Skin of body (tissue), 2 donors: ENCODE measurements around the gene FTH1. TPM values are rescaled to one million over a fixed set of nuclear protein-coding genes. Genes with fewer than 3 reads are reported as not detected.
"Not testable (repeated sequence)": the region's sequence is repeated elsewhere in the genome, so short reads cannot be mapped to it uniquely, and the experiment has no call there.

ENCODE experiments used
- DNase-seq: peaks from one replicate; lab custom pipeline; 2025; lab: John Stamatoyannopoulos, UW
- total RNA-seq: library from RNA; depleted of rRNA; stranded (reverse); fragments of >200 nt; gene quantifications from one replicate; pipeline ENCODE4 v1.2.3, GENCODE V29; 2014

FTH1 gene
- 666 TPM for total RNA-seq

GRCh38 chr11:61967116-61967923 is at the start of gene FTH1:
TSS of gene FTH1 (minus strand) at chr11:61967634. CDS start at chr11:61967425, 209 bp downstream.
- DNase-seq = peak; percentile 84

DNA sequence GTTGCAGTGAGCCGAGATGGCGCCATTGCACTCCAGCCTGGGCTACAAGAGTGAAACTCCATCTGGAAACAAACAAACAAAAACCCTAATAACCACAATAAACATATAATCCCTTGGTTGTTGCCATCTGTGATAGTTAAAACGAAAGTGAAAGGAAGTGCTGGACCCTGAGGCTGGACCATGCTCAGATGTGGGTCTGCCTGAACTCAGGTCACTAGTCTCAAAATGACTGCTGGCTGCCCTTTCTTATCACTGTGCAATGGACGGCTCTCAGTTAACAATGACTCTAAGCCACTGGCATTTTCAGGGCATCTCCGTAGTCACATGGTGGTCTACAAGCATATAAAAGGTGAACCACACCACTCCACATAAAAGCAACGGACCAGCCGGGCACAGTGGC is 48.2 kb upstream of the FTH1 start:
- no peak for DNase-seq

DNA sequence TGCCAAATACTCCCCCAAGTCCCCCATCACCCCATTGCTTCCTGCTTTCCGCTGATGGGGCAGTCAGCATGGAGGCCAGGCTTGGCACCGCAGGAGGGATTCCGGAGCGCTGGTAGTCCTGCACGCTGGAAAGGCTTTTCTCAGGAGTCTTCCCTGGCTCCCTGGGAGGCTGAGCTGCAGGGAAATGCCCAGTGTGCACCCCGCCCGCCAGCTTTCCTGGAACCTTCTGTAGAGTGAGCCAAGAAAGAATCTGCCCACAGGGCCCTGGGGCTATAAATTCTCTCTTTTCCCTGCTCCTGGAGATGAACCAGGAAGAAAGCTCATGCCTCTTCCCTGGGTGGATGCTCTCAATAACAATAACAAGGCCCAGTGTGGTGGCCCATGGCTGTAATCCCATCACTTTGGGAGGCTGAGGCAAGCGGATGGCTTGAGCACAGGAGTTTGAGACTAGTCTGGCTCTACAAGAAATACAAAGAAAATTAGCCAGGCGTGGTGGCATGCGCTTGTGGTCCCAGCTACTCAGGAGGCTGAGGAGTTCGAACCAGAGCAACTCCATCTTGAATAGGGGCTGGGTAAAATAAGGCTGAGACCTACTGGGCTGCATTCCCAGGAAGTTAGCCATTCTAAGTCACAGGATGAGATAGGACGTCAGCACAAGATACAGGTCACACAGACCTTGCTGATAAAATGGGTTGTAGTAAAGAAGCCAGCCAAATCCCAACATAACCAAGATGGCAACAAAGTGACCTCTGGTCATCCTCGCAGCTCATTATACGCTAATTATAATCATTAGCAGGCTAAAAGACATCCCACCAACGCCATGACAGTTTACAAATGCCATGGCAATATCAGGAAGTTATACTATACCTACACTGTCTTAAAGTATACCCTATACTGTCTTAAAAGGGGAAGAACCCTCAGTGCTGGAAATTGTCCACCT is 46.4 kb upstream of the FTH1 start:
- no peak for DNase-seq

GRCh38 chr11:62012832-62013461 is 45.5 kb upstream of the FTH1 start:
- DNase-seq = no peak

GRCh38 chr11:62012451-62012831 is 45.0 kb upstream of the FTH1 start:
- DNase-seq = no peak

- DNase-seq = no peak
These were observed 44.4 kb upstream of the FTH1 start for GRCh38 chr11:62011881-62012280.

DNA sequence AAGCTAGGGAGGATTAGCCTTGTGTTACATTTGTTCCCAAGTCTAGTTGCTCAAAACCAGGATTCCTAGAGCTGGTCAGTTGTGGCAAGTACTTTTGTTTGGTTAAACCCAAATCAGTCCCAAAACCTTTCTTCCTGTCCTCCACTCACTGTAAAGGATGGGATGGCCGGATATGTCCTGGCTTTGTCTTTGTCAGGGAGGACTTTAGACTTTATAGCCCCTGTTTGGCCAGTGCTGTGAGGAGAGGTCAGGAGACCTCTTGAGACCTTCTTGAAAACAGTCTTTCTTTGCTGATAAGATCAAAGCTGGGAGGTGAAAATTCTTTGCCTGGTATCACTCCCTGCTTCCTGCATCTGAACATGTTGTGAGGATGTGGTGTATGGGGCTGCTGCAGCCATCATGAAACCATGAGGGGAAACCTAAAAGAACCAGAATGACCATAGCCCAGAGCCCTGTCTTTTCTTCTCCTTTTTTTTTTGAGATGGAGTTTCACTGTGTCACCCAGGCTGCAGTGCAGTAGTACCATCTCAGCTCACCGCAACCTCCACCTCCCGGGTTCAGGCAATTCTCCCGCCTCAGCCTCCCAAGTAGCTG is 43.6 kb upstream of the FTH1 start:
- no peak for DNase-seq

DNA sequence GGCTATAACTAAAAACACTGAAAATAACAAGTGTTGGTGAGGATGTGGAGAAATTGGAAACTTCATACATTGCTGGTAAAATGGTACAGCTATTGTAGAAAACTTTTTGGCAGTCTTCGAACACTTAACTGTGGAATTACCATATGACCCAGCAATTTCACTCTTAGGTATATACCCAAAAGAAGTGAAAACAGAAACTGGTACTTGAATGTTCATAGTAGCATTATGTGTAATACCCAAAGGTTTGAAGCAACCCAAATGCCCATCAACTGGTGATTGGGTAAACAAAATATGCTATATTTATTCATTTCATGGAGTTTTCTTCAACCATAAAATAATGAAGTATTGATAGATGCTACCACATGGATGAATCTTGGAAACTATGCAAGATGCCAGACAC is 40.8 kb upstream of the FTH1 start:
- DNase-seq = no peak

- DNase-seq = no peak
These were observed 37.0 kb upstream of the FTH1 start for GRCh38 chr11:62004473-62004872.

DNA sequence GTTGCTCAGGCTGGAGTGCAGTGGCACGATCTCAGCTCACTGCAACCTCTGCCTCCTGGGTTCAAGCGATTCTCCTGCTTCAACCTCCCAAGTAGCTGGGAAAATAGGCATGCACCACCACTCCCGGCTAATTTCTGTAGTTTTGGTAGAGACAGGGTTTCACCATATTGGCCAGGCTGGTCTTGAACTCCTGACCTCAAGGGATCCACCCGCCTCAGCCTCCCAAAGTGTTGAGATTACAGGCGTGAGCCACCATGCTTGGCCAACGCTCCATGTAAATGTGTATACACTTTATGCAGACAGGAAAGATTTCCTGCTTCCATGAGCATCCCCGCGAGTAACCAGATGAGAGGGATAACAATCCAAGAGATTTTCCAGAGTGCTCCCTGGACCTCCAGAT is 34.8 kb upstream of the FTH1 start:
- DNase-seq = not testable (repeated sequence)

- DNase-seq = no peak
These were observed 34.2 kb upstream of the FTH1 start for GRCh38 chr11:62001450-62002191.

DNA sequence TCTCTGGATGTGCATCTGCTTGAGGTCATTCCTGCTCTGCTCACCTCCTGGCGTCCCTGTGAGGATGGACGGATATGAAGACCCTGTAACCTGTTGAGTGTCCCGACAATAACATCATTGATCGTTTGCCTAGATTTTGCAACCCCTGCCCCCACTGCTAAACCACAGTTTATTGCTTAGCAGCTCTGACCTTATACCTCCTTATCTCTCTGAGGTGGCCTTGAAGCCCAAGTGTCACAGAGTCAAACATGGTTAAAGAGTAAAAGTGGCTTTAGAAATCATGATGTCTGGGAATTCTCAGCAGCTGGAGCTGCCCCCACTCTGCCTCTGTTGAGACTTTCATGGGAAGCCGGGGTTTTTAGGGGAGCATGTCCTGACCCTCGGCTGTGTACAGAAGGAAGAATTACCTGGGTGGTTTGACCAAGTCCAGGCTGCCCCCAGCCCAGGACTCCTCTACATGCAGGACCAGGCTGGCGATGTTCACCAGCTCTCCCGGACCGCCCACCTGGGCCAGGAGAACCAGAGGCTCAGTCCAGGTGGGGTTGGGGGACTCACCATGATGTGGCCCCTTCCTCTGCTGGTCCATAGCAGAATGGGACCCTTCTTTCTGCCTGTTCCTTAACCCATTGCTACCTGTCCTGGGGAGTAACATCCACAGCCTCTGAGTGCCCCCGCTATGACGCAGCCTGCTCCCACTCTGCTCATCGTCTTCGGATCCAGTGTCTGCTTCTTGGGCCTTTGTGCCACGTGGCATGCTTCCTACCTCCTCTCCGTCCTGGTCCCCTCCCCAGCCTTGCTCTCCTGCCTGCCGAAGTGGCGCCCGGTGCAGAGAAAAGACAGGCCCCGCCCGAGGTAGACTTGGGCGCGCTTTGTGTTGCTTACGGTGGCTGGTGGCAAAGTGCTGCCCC is 33.4 kb upstream of the FTH1 start:
- no peak for DNase-seq

DNA sequence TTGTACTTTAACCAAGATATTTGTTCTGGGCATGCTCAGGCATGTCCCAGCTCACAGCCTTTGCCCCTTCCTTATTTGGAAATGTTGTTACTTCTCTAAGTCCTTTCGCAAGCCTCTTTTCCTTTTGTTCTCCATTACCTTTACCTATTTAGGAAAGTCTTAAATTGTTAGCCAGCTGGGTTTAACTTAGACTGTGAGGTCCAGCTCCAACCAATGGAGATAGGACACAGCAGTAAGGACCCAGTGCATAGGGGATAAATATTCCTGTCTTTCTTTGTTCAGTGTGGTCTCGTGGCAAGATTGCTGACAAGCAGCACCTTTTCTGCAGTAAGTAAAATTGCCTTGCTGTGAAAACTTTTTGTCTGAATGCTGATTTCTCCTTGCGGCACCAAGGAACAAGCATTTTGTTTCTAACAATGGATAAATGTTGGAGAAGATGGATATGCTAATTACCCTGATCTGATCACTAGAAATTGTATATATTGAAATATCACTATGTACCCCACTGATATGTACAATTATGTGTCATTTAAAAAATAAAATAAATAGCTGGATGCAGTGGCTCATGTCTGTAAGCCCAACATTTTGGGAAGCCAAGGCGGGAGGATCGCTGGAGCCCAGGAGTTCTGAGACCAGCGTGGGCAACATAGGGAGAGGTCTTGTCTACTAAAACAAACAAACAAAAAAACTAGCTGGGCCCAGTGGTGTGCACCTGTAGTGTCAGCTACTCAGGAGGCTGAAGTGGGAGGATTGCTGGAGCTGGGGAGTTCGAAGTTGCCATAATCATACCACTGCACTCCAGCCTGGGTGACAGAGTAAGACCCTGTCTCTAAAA is 31.9 kb upstream of the FTH1 start:
- DNase-seq = no peak

DNA sequence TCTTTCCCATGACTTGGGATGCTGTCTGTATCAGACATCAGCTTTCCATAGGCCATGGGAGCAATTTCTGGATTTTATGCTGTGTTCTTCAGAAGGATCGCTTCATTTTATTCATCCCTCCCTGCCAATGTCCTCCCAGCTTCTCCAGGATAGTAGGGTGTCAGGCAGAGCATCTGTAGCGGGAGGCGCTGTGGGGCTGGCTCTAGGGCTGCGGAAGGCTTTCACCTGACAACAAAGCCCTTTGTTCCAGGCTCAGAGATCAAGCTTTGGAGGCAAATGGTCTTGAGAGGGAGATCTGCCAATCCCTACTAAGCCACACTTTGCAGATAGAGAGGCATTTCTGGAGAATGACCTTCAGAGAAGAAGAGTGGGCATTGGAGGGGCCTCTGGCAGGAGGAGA is 29.5 kb upstream of the FTH1 start:
- DNase-seq = no peak

DNA sequence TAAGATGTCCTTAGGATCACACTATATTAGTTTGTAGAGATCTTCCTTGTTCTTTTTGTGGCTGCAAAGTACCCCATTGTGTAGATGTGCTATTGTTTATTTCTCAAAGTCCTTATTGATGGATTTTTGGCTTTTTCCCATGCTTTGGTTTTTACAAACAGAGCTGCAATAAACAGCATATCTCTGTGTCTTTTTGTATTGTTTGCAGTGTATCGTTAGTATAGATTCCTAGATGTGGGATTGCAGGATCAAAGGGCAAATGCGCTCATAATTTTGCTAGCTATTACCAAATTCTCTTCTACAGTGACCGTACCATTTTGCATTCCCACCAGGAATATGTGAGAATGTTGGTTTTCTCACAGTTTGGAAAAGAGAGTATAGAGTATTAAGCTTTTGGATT is 27.5 kb upstream of the FTH1 start:
- DNase-seq = no peak

DNA sequence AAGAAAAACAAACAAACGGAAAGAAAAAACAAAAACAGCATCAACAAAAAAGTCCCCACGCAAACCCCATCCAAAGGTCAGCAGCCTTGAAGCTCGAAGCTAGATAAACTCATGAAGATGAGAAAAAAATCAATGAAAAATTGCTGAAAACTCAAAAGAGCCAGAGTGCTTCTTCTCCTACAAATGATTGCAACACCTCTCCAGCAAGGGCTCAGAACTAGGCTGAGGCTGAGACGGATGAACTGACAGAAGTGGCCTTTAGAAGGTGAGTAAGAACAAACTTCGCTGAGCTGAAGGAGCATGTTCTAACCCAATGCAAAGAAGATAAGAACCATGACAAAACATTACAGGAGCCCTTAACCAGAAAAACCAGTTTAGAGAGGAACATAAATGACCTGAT is 18.4 kb upstream of the FTH1 start:
- no peak for DNase-seq

- DNase-seq = no peak
These were observed 16.0 kb upstream of the FTH1 start for GRCh38 chr11:61983419-61983818.

DNA sequence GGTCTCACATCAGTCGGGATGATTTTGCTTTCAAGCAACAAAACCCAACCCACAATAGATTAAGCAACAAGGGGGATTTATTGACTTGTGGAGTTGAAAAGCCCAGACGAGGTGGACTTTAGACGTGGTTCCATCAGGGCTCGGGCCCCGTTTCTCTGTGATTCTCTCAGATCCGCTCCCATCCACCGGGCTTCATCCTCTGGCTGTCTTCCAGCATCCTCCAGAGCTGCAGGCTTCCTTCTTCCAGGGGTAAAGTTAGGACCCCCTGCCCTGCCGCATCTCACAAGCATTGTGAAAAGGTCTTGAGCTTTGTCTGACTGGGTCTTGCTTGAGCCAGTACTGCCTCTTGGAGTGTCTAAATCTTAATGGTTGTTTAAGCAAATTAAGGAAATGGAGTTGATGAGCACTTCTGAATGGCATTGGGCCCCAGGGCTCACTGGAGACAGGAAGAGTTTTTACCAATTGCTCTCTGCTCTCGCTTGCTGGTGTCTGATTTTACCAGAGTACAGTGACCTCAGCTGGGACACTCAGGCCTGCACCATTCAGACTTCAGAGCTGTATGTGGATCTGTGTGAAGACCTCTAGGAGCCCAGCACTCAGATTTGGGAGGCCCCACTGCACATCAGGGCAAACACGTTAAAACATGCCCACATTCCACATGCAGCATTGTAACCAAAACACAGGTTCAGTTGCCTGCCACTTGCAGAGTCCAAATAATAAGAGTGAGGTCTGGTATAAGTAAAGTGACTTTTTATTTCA is 13.5 kb upstream of the FTH1 start:
- no peak for DNase-seq
